RWPE2 (cell line): Measurements from ENCODE around the gene ZDHHC8.

Source experiments
- ATAC-seq: fragments of 200-7000 bp; cut with Tn5 transposase; 3 replicates; pipeline ENCODE4 v1.9.1; 2021; ENCODE audit warnings: low read depth
- DNase-seq: peaks from one replicate; pipeline ENCODE4 v3.0.0-alpha.2; 2020; ENCODE audit warnings: low spot score
- H3K27ac ChIP-seq: fragments of 450-650 bp; 2 replicates; pipeline ENCODE4 v1.5.1; 2017; ENCODE audit warnings: mild to moderate bottlenecking; ENCODE audit not compliant: poor library complexity, severe bottlenecking
- H3K27me3 ChIP-seq: fragments of 250-450 bp; sonication (Bioruptor Pico); 2 replicates; pipeline ENCODE4 v1.5.1; 2021; ENCODE audit warnings: mild to moderate bottlenecking, moderate library complexity; ENCODE audit not compliant: insufficient read depth, poor library complexity, severe bottlenecking
- H3K36me3 ChIP-seq: fragments of 250-450 bp; sonication (Bioruptor Pico); 2 replicates; pipeline ENCODE4 v1.5.1; 2020; ENCODE audit warnings: low read depth, mild to moderate bottlenecking, moderate library complexity
- H3K4me1 ChIP-seq: fragments of 250-450 bp; sonication (Bioruptor Pico); 2 replicates; pipeline ENCODE4 v1.5.1; 2021; ENCODE audit warnings: mild to moderate bottlenecking, moderate library complexity; ENCODE audit not compliant: insufficient read depth, poor library complexity, severe bottlenecking
- H3K4me3 ChIP-seq: fragments of 250-450 bp; sonication (Bioruptor Pico); 2 replicates; pipeline ENCODE4 v1.5.1; 2021; ENCODE audit warnings: mild to moderate bottlenecking, moderate library complexity; ENCODE audit not compliant: severe bottlenecking
- H3K9me3 ChIP-seq: fragments of 250-450 bp; sonication (Bioruptor Pico); 2 replicates; pipeline ENCODE4 v1.5.1; 2021; ENCODE audit warnings: mild to moderate bottlenecking, moderate library complexity; ENCODE audit not compliant: severe bottlenecking
- TF ChIP-seq, protein P1 (sequence below): fragments of 450-650 bp; IDR thresholded peaks from one replicate; pipeline ENCODE4 v1.5.1; 2017; ENCODE audit warnings: mild to moderate bottlenecking, moderate library complexity; ENCODE audit not compliant: poor library complexity, severe bottlenecking

The ZDHHC8 gene

DNA sequence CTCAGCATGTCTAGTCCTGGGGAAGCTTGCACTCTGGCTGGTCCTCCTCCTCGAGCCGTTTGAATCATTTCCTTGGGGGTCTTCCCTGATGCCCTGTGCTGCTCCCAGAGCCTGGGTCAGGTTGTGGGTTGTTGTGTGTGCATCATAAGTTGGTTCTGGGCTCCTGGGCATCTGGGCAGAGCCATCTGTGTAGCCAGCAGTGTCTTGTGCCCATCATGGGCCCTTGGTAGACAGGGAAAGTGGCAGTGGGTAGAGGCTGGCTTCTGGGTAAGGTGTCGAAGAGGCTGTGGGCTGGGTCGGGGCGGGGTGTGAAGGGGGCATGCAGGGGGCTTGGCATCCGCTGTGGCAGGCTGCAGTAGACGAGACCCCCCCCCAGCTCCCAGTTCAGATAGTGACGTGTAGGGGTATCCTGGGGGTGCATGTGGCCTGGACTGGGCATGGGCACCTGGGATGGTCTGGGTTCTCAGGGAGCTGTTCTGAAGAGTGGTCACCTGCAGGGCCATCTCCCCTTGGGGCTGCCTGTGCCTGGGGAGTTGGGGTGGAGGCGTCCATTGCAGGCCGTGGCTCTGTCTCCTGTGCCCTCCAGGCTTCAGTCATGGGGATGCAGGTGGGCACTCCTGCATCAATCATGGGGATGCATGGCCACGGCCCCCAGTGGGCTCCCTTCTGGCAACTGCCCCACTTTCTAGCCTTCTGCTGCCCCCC is 7.4 kb upstream of the ZDHHC8 start:
- no peak for ATAC-seq
- Histone ChIP-seq H3K27me3 (no peaks in the 10 kb centered on the region), H3K9me3 (no peaks in the 10 kb centered on the region), H3K27ac (no peak overlapping the region), H3K4me3 (no peak overlapping the region), H3K4me1 (no peaks in the 10 kb centered on the region), H3K36me3 (peaks cover 66% of the 10 kb centered on the region)
- no peak for DNase-seq
- TF ChIP-seq, protein P1, sequence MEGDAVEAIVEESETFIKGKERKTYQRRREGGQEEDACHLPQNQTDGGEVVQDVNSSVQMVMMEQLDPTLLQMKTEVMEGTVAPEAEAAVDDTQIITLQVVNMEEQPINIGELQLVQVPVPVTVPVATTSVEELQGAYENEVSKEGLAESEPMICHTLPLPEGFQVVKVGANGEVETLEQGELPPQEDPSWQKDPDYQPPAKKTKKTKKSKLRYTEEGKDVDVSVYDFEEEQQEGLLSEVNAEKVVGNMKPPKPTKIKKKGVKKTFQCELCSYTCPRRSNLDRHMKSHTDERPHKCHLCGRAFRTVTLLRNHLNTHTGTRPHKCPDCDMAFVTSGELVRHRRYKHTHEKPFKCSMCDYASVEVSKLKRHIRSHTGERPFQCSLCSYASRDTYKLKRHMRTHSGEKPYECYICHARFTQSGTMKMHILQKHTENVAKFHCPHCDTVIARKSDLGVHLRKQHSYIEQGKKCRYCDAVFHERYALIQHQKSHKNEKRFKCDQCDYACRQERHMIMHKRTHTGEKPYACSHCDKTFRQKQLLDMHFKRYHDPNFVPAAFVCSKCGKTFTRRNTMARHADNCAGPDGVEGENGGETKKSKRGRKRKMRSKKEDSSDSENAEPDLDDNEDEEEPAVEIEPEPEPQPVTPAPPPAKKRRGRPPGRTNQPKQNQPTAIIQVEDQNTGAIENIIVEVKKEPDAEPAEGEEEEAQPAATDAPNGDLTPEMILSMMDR, result no peak

DNA sequence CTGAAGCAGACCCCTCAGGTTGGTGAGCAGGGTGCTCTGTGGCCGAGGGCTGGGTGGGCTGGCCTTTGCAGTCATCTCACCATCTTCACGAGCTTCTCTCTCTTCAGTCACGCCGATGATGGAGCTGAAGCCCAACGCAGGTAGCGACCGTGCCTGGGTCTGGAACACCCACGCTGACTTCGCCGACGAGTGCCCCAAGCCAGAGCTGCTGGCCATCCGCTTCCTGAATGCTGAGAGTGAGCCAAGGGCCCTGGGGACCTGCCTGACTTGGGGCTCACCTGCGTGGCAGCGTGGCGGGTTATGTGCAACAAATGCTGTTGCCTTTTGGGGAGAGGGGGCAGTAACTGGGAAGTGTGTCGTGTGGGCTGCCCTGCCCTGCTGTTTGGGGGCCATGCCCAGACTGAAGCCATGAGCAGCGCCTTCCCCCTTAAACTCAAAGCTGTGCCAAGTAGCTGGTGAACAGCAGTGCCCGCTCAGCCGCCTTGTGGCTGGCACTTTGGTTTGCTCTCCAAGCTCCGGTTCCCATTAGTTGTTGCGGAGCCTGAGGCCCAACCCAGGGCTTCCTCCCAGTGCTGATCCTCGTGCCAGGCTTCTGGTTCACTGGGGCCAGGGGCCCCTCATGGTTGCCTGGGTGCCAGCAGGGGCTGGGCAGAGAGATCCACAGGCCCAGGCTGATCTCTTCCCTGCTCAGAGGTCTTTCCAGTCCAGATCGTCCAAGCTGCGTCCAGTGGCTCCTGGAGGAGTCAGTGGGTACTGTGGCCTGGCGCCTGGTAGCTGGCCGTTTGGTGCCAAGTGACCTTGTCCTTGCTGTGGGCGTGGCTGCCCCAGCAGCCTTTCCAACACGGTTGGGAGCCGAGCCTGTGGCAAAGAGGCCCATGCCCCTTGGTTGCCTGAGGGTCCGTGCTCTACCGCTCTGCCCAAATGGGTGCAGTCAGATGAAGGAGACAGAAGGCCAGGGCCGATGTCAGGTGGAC is 6.1 kb upstream of the ZDHHC8 start:
- no peak for DNase-seq
- no peak overlapping the region for H3K27ac ChIP-seq
- no peaks in the 10 kb centered on the region for H3K9me3 ChIP-seq
- H3K36me3 ChIP-seq, result peaks cover 53% of the 10 kb centered on the region
- no peak for ATAC-seq
- H3K4me3 ChIP-seq, result no peak overlapping the region
- H3K4me1 ChIP-seq, result no peaks in the 10 kb centered on the region
- TF ChIP-seq, protein P1, result no peak
- no peaks in the 10 kb centered on the region for H3K27me3 ChIP-seq

DNA sequence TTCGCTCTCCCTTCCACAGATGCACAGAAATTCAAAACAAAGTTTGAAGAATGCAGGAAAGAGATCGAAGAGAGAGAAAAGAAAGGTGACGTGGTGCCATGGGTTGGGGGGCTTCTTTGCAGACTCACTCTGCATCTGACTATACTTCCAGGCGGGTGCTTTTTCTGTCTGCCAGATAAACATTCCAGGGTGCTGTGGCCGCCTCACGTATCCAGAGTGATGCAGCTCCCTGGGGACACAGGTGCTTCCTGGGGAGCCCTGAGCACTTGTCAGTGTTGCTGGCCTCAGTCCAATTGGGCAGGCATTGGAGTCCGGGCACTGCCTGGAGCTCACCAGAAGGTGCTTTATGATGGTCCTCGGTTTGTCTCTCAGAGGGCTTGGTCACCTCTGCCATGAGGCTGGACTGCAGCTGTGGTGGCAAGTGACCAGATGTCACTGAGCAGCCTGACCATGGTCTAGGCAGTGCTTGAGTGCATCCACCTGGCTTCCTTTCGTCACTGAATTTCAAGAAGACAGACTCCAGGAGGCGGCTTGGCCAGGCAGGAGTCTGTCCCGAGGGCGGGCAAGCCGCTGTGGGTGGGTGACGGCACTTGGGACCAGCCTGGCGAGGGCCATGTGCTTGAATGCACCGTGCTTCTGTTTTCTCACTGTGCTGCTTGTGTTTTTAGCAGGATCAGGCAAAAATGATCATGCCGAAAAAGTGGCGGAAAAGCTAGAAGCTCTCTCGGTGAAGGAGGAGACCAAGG is 5.1 kb upstream of the ZDHHC8 start:
- Histone ChIP-seq H3K4me1 (no peaks in the 10 kb centered on the region), H3K27ac (no peak overlapping the region), H3K4me3 (no peak overlapping the region), H3K9me3 (peaks cover 2% of the 10 kb centered on the region), H3K36me3 (peaks cover 45% of the 10 kb centered on the region), H3K27me3 (no peaks in the 10 kb centered on the region)
- DNase-seq (no peak), ATAC-seq (no peak)
- TF ChIP-seq, protein P1, result no peak

DNA sequence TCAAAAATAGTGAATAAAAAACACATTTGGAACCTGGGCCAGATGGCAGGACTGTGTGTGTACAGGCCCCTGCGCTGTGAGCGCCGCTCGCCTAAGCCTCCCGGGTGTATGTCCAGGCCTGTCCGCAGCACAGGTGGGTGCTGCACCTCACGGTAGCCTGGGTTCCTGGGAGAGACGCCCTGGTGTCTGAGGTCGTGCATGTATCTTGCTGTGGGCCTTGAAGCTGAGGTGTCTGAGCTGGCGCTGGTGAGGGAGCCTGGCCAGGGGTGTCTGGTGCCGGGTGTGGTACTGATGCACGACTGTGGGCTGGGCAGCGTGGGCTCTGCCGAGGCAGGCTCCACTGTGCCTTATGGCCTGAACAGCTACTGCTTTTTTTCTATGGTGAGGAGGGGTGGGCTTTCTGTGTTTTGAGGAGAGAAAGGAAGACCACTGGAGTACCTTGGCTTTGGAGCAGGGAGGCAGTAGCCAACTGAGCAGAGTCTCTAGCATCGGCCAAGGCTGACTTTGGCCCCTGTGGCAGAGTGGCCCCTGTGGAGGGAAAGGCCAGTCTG is 4.2 kb upstream of the ZDHHC8 start:
- TF ChIP-seq, protein P1, result no peak
- Histone ChIP-seq H3K27ac (no peak overlapping the region), H3K4me3 (no peak overlapping the region), H3K4me1 (no peaks in the 10 kb centered on the region), H3K36me3 (peaks cover 37% of the 10 kb centered on the region), H3K9me3 (peaks cover 2% of the 10 kb centered on the region), H3K27me3 (no peaks in the 10 kb centered on the region)
- DNase-seq (no peak), ATAC-seq (no peak)
